Neural crest cell (in vitro differentiated cells): ENCODE results near the gene SH2D1B. TPM values are rescaled to one million over a fixed set of nuclear protein-coding genes. Genes with fewer than 3 reads are reported as not detected.

Source experiments
- DNase-seq: peaks from one replicate; pipeline ENCODE4 v3.0.0; 2021; ENCODE audit warnings: low read depth, mixed read lengths, low spot score
- H3K27ac Mint-ChIP-seq: one replicate; pipeline ENCODE4 v1.8.0; 2021; ENCODE audit warnings: mild to moderate bottlenecking, mixed read lengths; ENCODE audit not compliant: unreplicated experiment
- H3K27me3 Mint-ChIP-seq: 2 replicates; pipeline ENCODE4 v1.8.0; 2021; ENCODE audit warnings: low read depth, mild to moderate bottlenecking, mixed read lengths
- H3K36me3 Mint-ChIP-seq: 2 replicates; pipeline ENCODE4 v1.8.0; 2021; ENCODE audit warnings: low read depth, mild to moderate bottlenecking, mixed read lengths
- H3K4me1 Mint-ChIP-seq: 2 replicates; pipeline ENCODE4 v1.8.0; 2021; ENCODE audit warnings: mixed read lengths
- H3K4me3 Mint-ChIP-seq: one replicate; pipeline ENCODE4 v1.8.0; 2021; ENCODE audit warnings: mild to moderate bottlenecking, mixed read lengths
- H3K9me3 Mint-ChIP-seq: 2 replicates; pipeline ENCODE4 v1.8.0; 2021; ENCODE audit warnings: mixed read lengths
- total RNA-seq: library from RNA; stranded (reverse); gene quantifications from 2 replicates; pipeline ENCODE4 v1.2.1, GENCODE V29; 2021
- TF ChIP-seq, protein P1 (sequence below): fragments of 200-600 bp; sonication (generic); conservative IDR thresholded peaks from 2 replicates; pipeline ENCODE4 v1.5.0; 2021; ENCODE audit warnings: antibody characterized with exemption, mild to moderate bottlenecking

Gene SH2D1B
- total RNA-seq, 1 donor from 2014 or later: not detected

DNA sequence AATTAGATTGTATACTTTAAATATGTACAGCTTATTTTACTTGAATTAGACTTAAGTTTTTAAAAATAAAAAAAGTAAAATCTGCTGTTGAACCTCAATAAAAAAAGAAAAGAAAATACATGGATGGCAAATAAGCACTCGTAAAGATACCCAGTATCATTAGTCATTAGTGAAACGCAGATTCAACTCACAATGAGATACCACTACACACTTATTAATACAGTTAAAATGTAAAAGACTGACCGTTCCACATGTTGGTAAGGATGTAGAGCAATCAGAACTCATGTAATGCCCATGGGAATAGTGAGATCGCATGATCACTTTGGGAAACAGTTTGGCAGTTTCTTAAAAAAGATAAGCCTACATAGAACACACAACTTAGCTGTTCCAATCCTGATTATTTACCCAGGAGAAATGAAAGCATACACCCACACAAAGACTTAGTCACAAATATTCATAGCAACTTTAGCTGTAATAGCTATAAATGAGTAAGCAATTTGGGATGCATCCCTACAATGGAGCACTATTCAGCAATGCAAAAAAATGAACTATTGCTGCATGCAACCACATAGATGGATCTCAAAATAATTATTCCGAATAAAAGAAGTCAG lies 7.3 kb downstream of the SH2D1B start:
- Mint-ChIP-seq H3K4me1 (peaks cover 6% of the 10 kb centered on the region), H3K9me3 (no peaks in the 10 kb centered on the region), H3K4me3 (no peak overlapping the region), H3K36me3 (no peaks in the 10 kb centered on the region), H3K27me3 (peaks cover 2% of the 10 kb centered on the region), H3K27ac (no peak overlapping the region)
- DNase-seq: no peak
- TF ChIP-seq, protein P1, sequence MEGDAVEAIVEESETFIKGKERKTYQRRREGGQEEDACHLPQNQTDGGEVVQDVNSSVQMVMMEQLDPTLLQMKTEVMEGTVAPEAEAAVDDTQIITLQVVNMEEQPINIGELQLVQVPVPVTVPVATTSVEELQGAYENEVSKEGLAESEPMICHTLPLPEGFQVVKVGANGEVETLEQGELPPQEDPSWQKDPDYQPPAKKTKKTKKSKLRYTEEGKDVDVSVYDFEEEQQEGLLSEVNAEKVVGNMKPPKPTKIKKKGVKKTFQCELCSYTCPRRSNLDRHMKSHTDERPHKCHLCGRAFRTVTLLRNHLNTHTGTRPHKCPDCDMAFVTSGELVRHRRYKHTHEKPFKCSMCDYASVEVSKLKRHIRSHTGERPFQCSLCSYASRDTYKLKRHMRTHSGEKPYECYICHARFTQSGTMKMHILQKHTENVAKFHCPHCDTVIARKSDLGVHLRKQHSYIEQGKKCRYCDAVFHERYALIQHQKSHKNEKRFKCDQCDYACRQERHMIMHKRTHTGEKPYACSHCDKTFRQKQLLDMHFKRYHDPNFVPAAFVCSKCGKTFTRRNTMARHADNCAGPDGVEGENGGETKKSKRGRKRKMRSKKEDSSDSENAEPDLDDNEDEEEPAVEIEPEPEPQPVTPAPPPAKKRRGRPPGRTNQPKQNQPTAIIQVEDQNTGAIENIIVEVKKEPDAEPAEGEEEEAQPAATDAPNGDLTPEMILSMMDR: no peak

GRCh38 chr1:162400790-162401355 lies 11.1 kb downstream of the SH2D1B start:
- Mint-ChIP-seq H3K4me1 (peaks cover 16% of the 10 kb centered on the region), H3K4me3 (no peak overlapping the region), H3K27me3 (peaks cover 21% of the 10 kb centered on the region), H3K9me3 (no peaks in the 10 kb centered on the region), H3K36me3 (no peaks in the 10 kb centered on the region), H3K27ac (no peak overlapping the region)
- no peak for DNase-seq
- TF ChIP-seq, protein P1: no peak

GRCh38 chr1:162398999-162399580 lies 12.8 kb downstream of the SH2D1B start:
- Mint-ChIP-seq H3K36me3 (no peaks in the 10 kb centered on the region), H3K27me3 (peaks cover 21% of the 10 kb centered on the region), H3K4me3 (no peak overlapping the region), H3K27ac (no peak overlapping the region), H3K9me3 (no peaks in the 10 kb centered on the region), H3K4me1 (peaks cover 16% of the 10 kb centered on the region)
- TF ChIP-seq, protein P1: no peak
- DNase-seq: no peak

GRCh38 chr1:162397943-162398560 lies 13.9 kb downstream of the SH2D1B start:
- DNase-seq: no peak
- Mint-ChIP-seq H3K27me3 (peaks cover 21% of the 10 kb centered on the region), H3K36me3 (no peaks in the 10 kb centered on the region), H3K4me1 (peaks cover 16% of the 10 kb centered on the region), H3K4me3 (no peak overlapping the region), H3K9me3 (no peaks in the 10 kb centered on the region), H3K27ac (no peak overlapping the region)
- TF ChIP-seq, protein P1: no peak

- H3K27me3 Mint-ChIP-seq: peaks cover 21% of the 10 kb centered on the region
- H3K4me1 Mint-ChIP-seq: peaks cover 18% of the 10 kb centered on the region
- DNase-seq: no peak
- TF ChIP-seq, protein P1: no peak
- H3K36me3 Mint-ChIP-seq: no peaks in the 10 kb centered on the region
- H3K4me3 Mint-ChIP-seq: no peak overlapping the region
- no peak overlapping the region for H3K27ac Mint-ChIP-seq
- H3K9me3 Mint-ChIP-seq: no peaks in the 10 kb centered on the region
These were observed 14.9 kb downstream of the SH2D1B start for GRCh38 chr1:162397039-162397448.
